Astrocyte (in vitro differentiated cells and primary cell): ENCODE results near the gene ETS1.

ENCODE experiments used
- EZH2 ChIP-seq: IDR thresholded peaks from 2 replicates; pipeline ENCODE4 v1.6.1; 2012; ENCODE audit warnings: mild to moderate bottlenecking, low read length, inconsistent platforms; ENCODE audit not compliant: insufficient read depth
- TF ChIP-seq, protein P1 (sequence below): IDR thresholded peaks from 2 replicates; pipeline ENCODE4 v1.5.1; 2011; ENCODE audit warnings: low read depth, mild to moderate bottlenecking, inconsistent platforms, low read length, moderate library complexity; ENCODE audit not compliant: insufficient read depth

DNA sequence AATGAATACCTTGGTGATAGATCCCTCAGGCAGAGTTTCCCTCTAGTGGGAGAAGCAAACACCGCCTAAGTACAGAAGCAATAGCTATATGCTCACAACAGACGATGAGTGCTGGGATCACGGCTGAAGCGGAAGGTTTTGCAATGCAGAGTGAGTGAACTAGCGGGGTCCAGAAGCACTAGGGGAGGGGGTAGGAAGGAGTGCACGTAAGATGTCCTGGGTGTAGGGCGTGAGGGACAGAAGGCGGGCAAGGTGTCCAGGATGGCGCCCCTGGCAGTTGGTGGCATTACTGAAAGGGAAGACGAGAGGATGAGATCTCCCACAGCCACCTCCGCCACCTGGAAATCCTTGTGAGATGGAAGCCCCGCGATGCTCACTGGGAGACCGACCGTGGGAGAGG is 81.0 kb downstream of the ETS1 start:
- TF ChIP-seq, protein P1, sequence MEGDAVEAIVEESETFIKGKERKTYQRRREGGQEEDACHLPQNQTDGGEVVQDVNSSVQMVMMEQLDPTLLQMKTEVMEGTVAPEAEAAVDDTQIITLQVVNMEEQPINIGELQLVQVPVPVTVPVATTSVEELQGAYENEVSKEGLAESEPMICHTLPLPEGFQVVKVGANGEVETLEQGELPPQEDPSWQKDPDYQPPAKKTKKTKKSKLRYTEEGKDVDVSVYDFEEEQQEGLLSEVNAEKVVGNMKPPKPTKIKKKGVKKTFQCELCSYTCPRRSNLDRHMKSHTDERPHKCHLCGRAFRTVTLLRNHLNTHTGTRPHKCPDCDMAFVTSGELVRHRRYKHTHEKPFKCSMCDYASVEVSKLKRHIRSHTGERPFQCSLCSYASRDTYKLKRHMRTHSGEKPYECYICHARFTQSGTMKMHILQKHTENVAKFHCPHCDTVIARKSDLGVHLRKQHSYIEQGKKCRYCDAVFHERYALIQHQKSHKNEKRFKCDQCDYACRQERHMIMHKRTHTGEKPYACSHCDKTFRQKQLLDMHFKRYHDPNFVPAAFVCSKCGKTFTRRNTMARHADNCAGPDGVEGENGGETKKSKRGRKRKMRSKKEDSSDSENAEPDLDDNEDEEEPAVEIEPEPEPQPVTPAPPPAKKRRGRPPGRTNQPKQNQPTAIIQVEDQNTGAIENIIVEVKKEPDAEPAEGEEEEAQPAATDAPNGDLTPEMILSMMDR = no peak
- no peak for TF ChIP-seq EZH2
